Measurements from ENCODE around the gene RAPGEF3.

RAPGEF3 gene

DNA sequence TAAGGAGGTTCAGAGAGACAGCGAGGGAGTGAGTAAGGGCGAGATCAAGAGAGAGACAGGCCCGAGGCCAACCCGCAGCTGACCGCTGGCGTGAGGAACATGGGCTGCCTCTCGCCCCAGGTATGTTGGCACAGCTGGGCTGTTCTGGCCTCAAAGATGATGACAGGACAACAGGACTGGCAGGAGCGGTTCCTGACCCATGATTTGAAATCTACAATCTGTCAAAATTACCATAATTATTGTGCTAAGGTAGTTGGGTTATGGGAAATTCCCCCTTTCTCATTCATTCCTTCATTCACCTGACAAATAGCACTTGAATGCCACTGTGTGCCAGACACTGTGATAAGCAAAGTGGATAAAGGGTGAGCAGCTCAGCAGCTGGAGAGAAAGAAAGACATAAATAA is 28.3 kb downstream of the RAPGEF3 start:
- Mint-ChIP-seq H3K4me1 (peaks cover 49% of the 10 kb centered on the region), H3K27me3 (ENCODE audit: low read depth) (no peaks in the 10 kb centered on the region), H3K4me3 (no peak overlapping the region), H3K9me3 (no peaks in the 10 kb centered on the region), H3K36me3 (ENCODE audit: low read depth) (no peaks in the 10 kb centered on the region), H3K27ac (peak overlapping the region in 2 of 3 experiments; percentile 29 to 35)
- no peak for TF ChIP-seq CTCF (IDR thresholded peaks at IDR 0.05; ENCODE audit: unreplicated experiment in 3 of 3)

GRCh38 chr12:47729233-47729632 is 29.4 kb downstream of the RAPGEF3 start:
- TF ChIP-seq CTCF (IDR thresholded peaks at IDR 0.05; ENCODE audit: unreplicated experiment in 3 of 3), result no peak
- Mint-ChIP-seq H3K4me1 (peaks cover 38% of the 10 kb centered on the region), H3K27me3 (ENCODE audit: low read depth) (peaks cover 6% of the 10 kb centered on the region), H3K4me3 (no peak overlapping the region), H3K36me3 (ENCODE audit: low read depth) (no peaks in the 10 kb centered on the region), H3K27ac (peak overlapping the region in 2 of 3 experiments; percentile 3 to 72), H3K9me3 (no peaks in the 10 kb centered on the region)

GRCh38 chr12:47725893-47726292 is 32.8 kb downstream of the RAPGEF3 start:
- Mint-ChIP-seq H3K27ac (peak overlapping the region in 2 of 3 experiments; percentile 58 to 72), H3K27me3 (ENCODE audit: low read depth) (peaks cover 9% of the 10 kb centered on the region), H3K9me3 (no peaks in the 10 kb centered on the region), H3K4me1 (peaks cover 30% of the 10 kb centered on the region), H3K4me3 (no peak overlapping the region), H3K36me3 (ENCODE audit: low read depth) (no peaks in the 10 kb centered on the region)
- TF ChIP-seq CTCF (IDR thresholded peaks at IDR 0.05; ENCODE audit: unreplicated experiment in 3 of 3), result no peak

GRCh38 chr12:47725091-47725772 is 33.4 kb downstream of the RAPGEF3 start, which contains the start of gene ENDOU:
TSS of gene ENDOU (minus strand) at chr12:47725490. CDS start at chr12:47725413, 77 bp downstream.
- peaks cover 27% of the 10 kb centered on the region for H3K4me1 Mint-ChIP-seq
- H3K9me3 Mint-ChIP-seq, result no peaks in the 10 kb centered on the region
- peak within 1 kb of the TSS in 2 of 3 experiments; percentile 58 to 72 for H3K27ac Mint-ChIP-seq
- H3K4me3 Mint-ChIP-seq, result no peak within 1 kb of the TSS
- H3K36me3 Mint-ChIP-seq (ENCODE audit: low read depth), result no peaks in the 10 kb centered on the region
- TF ChIP-seq CTCF (IDR thresholded peaks at IDR 0.05; ENCODE audit: unreplicated experiment in 3 of 3), result no peak
- H3K27me3 Mint-ChIP-seq (ENCODE audit: low read depth), result peaks cover 9% of the 10 kb centered on the region

DNA sequence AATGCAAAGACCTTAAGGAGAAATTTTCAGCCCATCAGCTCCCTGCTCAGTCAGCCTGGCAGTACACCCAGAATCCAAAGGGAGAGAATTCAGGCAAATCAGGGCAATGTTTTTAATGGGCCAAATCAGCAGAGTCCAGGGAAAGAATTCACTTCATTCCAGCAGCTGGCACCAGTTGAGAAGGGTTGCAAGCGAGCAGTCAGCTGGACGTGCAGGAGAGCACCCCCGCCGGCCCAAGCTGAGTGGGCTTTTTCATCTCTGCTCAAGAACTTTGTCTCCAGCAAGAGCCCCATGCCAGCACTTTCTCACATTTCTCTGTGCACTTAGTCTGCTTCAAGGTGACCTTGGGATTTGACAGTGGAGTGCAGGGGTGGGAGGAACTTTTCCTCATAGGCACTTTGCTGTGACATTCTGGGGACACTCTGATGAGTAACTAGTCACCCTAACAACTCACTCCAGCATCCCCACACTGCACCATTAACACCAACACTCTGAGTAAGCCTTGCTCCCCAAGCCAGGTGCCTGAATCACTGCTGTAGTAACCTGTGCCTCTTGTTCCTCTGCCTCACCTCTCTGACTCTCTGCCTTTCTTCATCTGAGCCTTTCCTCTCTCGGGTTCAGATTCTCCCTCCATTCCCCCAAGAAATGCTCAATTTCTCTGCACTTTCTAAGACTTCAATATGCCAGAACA is 35.6 kb downstream of the RAPGEF3 start:
- Mint-ChIP-seq H3K27ac (no peak overlapping the region), H3K9me3 (no peaks in the 10 kb centered on the region), H3K27me3 (ENCODE audit: low read depth) (peaks cover 9% of the 10 kb centered on the region), H3K36me3 (ENCODE audit: low read depth) (no peaks in the 10 kb centered on the region), H3K4me1 (peaks cover 18% of the 10 kb centered on the region), H3K4me3 (no peak overlapping the region)
- TF ChIP-seq CTCF (IDR thresholded peaks at IDR 0.05; ENCODE audit: unreplicated experiment in 3 of 3), result no peak
